GM19099 (cell line): ENCODE measurements around the gene PPP1R3A.

Experiments used
- POLR2A ChIP-seq: IDR thresholded peaks from 3 replicates; pipeline ENCODE4 v1.6.1; 2011; ENCODE audit warnings: low read depth; ENCODE audit not compliant: insufficient read length; ENCODE audit errors: extremely low read depth

Gene PPP1R3A, protein sequence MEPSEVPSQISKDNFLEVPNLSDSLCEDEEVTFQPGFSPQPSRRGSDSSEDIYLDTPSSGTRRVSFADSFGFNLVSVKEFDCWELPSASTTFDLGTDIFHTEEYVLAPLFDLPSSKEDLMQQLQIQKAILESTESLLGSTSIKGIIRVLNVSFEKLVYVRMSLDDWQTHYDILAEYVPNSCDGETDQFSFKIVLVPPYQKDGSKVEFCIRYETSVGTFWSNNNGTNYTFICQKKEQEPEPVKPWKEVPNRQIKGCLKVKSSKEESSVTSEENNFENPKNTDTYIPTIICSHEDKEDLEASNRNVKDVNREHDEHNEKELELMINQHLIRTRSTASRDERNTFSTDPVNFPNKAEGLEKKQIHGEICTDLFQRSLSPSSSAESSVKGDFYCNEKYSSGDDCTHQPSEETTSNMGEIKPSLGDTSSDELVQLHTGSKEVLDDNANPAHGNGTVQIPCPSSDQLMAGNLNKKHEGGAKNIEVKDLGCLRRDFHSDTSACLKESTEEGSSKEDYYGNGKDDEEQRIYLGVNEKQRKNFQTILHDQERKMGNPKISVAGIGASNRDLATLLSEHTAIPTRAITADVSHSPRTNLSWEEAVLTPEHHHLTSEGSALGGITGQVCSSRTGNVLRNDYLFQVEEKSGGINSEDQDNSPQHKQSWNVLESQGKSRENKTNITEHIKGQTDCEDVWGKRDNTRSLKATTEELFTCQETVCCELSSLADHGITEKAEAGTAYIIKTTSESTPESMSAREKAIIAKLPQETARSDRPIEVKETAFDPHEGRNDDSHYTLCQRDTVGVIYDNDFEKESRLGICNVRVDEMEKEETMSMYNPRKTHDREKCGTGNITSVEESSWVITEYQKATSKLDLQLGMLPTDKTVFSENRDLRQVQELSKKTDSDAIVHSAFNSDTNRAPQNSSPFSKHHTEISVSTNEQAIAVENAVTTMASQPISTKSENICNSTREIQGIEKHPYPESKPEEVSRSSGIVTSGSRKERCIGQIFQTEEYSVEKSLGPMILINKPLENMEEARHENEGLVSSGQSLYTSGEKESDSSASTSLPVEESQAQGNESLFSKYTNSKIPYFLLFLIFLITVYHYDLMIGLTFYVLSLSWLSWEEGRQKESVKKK

DNA sequence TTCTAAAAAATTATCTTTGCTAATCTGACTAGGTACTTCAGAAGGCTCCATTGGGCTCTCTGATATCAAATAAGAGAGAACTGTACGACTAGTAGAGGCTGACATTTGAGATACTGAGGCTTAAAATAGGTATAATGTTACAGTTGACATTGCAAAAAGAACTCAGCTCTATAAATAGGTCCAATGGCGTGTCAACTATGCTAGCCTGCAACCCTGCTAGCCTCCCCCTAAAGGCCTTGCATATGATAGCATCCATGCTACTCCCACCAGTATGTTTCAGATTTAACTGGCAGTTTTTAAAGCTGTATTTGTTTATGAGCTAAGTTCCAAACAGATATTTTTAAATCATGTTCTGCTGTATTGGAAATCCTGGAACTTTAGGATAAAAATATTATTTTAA is at the start of gene PPP1R3A:
TSS of gene PPP1R3A (minus strand) at position 64 of the 400 bp plus-strand sequence. CDS start at position 51, 13 bp downstream.
- no peak for TF ChIP-seq POLR2A

DNA sequence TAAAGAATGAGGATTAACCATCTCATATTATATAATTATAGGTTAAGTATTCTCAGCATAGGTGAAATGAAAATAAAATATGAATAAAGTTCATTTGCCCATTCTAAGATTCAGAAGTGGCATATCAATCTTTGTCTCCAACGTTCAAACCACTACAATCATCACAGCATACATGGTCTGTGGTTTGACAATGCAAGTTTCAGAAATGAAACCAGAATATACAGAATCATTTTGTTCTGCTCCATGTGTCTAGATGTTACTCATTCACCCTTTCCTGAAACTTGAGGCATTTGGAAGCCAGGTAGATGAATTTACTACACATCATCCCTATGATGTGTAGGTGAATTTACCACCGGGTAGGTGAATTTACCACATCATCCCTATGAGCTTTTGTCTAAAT is 44.5 kb upstream of the PPP1R3A start:
- TF ChIP-seq POLR2A: no peak

DNA sequence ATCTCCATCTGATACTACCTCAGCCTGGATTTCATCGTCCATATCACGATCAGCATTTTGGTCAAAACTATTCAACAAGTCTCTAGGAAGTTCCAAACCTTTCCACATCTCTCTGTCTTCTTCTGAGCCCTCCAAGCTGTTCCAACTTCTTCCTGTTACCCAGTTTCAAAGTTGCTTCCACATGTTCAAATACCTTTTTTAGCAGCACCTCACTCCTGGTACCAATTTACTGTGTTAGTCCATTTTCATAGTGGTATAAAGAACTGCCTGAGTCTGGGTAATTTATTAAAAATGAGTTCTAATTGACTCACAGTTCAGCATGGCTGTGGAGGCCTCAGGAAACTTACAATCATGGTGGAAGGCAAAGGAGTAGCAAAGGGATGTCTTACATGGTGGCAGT is 41.1 kb upstream of the PPP1R3A start:
- no peak for TF ChIP-seq POLR2A

DNA sequence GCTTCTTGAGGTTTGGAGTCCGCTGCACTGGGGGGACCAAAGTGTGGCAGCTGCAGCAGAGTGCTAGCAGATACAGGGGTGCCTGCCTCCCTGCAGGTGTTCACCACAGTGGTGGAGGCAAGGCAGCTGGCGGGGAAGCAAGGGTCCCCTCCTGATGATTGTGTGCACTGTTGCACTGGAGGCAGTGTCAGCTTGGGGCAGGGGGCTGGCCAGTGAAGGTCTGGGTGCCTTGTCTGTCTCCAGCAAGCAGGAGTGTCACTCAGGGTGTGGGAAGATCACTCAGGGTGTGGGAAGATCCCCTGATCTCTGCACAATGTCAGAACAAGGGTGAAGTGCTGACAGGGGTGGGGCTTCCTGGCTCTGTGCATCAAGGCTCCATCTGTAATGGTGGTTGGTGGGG is 36.3 kb upstream of the PPP1R3A start:
- TF ChIP-seq POLR2A: no peak

DNA sequence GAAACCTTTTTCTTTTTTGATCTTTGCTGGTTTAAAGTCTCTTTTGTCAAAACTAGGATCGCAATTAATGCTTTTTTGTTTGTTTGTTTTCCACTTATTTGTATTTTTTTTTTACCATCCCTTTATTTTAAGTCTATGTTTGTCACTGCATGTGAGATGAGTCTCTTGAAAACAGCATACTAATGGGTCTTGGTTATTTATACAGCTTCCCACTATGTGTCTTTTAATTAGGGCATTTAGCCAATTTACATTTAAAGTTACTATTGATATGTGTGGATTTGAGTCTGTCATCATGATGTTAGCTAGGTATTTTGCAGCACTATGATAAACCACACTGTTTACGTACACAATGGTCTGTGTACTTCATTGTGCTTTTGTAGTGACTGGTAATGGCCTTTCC is 34.7 kb upstream of the PPP1R3A start:
- TF ChIP-seq POLR2A: no peak

DNA sequence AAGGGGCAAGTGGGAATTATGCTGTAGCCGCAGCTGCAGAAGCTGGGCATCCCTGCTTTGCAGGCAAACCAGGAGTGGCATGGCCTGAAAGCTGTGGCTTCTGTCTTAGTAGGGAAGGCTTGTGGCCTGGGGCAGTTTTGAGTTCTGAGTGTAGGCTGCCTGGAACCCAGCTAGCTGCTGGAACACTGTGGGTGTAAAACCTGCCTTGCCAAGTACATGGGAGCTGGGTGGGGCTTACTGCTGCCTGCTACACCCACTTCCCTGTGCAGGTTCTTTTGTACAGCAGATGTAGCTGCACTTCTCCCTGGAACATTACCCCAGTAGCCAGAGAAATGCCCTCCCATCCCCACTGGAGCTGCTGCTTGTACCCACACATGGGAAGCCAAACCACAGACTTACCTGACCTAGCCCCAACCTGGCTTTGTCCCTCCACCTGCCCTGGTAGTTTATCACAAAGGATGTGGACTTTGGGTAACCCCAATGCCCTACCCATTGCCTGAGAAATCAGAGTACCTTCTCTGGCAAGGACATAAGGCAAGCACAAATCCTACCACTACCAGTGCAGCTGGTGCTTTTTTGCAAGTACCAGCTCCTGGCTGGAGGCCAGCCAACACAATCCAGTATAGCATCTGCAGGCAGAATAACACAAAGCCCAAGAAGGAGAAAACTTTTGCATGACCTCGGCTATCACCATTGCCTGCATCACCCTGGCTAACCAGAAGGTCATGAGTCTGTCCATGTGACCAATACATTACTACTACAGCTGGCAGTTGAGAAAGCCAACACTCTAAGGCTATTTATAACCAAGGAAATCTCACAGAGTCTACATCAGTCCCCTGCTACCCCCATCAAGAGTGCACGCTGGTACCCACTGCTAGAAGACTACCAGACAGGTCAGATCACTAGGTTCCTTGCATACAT is 26.5 kb upstream of the PPP1R3A start:
- TF ChIP-seq POLR2A: no peak

DNA sequence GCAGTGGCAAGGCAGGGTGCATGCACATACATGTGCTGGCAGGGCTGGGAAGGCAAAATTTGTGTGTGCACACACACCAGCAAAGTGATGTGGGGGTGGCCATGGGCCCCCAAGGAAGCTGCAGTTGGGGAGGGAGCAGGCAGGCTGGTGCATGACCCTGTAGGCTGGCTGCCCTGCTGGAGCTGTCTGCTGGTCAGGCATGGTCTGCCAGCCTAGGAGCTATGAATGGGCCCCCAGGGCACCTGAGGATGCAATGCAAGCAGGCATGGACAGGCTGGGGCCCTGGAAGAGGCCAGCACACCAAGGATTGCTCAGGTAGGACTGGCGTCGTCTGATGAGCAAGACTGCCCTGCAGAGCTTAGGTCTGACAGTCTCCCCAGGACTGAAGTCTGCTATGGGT is 18.2 kb upstream of the PPP1R3A start:
- TF ChIP-seq POLR2A: no peak

DNA sequence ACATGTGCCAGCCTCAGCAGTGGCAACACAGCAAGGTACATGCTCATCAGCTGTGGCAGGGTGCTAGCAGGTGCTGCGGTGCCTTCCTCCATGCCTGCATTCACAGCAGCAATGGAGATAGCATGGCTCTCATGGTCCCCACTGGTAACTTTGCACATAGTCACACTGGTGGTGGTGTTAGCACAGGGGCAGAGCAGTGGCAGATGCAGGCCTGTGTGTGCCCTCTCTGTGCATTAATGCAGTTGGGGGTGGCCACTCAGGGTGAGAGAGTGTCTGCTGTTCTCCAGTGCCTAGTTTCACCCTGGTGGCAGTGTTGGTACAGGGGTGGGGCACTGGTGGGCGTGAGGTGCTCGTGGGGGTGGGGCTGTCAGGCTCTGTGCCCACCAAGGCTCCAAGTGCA is 17.7 kb upstream of the PPP1R3A start:
- TF ChIP-seq POLR2A: no peak

DNA sequence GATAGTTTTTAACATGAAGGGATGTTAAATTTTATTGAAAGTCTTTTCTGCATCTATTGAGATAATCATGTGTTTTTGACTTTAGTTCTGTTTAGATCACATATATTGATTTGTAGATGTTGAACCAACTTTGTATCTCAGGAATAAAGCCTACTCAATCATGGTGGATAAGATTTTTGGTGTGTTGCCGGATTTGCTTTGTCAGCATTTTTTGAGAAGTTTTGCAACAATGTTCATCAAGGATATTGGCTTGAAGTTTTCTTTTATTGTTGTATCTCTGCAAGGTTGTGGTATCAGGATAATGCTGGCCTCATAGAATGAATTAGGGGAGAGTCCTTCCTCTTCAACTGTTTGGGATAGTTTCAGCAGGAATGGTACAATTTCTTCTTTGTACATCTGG is 9.3 kb upstream of the PPP1R3A start:
- TF ChIP-seq POLR2A: no peak

DNA sequence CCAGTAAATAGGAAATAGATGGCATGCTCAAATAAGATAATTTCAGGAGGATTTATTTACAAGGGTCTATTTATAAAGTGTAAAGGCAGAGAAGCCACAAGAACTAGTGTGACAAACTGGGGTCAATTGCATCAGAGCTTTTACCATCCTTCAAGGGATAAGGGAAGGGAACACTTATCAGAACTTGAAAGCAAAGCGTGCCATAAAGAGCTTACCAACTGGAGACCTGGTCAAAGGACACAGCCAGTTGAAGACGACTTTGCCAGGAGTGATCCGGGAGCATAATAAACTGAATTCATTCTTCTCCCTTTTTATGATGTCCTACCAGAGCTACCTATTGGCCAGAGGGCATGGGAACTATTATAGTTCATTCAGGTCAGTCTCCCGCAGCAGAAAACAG is 3.2 kb upstream of the PPP1R3A start:
- TF ChIP-seq POLR2A: no peak

DNA sequence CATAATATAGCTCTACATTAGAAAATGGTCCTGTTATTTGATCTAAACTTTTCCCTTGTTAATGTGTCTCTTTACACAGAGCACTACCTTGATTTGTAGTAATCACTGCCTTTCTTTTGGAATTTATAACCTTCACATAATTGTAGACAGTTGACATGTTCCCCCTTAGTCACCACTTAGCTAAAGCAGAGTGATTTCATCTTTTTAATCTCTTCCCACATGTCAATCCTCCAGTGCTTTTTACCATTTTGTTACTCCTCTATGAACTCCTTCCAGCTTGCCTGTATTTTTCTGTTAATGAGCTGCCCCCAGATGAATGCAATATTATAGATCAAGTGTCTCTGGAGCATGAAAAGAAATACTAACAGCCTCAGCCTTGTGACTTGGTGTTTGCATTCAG is 2.6 kb upstream of the PPP1R3A start:
- no peak for TF ChIP-seq POLR2A

DNA sequence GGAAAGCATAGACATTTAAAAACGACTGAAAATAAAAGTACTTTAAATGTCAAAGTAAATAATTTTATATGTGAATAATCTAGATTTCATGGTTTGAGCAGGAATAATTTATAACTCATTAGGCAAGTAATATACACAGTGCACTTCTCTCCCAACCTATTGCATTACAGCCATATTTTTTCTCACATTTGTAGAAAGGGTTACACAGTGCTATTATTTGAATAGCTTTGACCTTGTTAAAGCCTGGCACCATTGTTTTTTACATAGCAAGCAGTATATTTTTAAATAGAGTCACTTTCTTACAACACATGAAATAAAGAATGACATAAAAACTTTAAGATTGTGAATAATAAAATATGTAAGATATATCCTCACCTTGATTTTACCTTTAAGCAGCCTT is 969 bp downstream of the PPP1R3A start:
- no peak for TF ChIP-seq POLR2A

DNA sequence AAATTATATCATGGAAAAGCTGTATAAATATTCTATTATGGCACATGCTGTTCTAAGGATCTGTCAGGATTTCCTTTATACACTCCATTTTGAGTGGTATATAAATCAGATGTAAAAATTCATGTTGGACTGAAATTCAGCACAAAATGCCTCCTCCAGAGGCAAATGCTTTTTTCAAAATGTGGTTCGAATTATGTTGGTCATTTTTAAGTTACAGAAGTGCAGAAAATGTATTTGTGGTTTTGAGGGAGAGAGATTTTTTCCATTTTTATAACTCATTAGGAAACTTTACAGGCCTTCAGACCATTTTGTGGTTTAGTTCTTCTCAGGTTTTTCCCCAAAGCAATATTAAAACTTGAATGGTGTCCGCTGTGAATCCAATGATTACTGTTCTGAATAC is 2.9 kb downstream of the PPP1R3A start:
- TF ChIP-seq POLR2A: no peak

DNA sequence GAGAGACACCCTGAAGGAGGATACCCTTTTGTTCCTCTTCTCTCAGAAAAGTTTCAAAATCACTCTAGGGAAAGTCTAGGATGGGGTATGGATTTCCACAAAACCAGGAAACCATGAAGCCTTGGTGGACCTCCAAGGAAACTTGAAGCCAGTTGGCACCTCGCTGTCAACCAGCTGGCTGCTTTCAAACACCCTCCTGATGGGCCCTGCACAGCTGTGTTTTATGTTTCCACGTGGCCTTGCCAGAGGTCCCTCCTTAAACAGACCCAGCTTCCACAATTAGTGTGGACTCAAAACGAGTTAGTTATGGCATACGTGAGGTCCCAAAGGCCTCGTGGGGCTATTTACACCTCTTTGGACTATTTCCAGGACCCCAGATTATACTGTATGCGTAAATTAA is 5.9 kb downstream of the PPP1R3A start:
- no peak for TF ChIP-seq POLR2A
